ENCODE data around the gene PRR7. TPM values are rescaled to one million over a fixed set of nuclear protein-coding genes. Genes with fewer than 3 reads are reported as not detected.

PRR7 gene
- polyA plus RNA-seq, 1 donor from 2014 or later, result 46.6 TPM

DNA sequence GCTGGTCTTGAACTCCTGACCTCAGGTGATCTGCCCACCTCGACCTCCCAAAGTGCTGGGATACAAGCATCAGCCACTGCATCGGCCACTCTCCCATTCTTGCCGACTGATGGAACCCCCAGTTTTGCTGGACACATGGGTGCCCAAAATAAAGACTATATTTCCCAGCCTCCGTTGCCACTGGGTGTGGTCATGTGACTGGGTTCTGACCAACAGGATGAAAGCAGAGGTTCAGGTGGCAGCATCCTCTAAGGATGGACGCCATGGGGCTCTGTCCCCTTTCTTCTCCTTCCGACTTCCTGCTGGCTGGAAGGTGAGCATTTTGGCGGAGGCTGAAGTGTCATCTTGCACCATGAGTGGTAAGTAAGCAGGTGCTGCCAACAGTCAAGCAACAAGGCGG, 40.5 kb downstream of the PRR7 start:
- no peaks in the 10 kb centered on the region for H4K20me1 ChIP-seq (ENCODE audit: insufficient read depth)
- no peak overlapping the region for H3K4me3 ChIP-seq (ENCODE audit: low read length)
- no peaks in the 10 kb centered on the region for H3K79me2 ChIP-seq (replicated peaks; ENCODE audit: insufficient read depth, low read length)
- no peak for TF ChIP-seq TAF1 (IDR thresholded peaks at IDR 0.05; ENCODE audit: low read depth)
- no peak for TF ChIP-seq EZH2 (IDR thresholded peaks at IDR 0.05; ENCODE audit: borderline replicate concordance, insufficient read depth, low read length, poor library complexity, severe bottlenecking)
- TF ChIP-seq, protein P1, sequence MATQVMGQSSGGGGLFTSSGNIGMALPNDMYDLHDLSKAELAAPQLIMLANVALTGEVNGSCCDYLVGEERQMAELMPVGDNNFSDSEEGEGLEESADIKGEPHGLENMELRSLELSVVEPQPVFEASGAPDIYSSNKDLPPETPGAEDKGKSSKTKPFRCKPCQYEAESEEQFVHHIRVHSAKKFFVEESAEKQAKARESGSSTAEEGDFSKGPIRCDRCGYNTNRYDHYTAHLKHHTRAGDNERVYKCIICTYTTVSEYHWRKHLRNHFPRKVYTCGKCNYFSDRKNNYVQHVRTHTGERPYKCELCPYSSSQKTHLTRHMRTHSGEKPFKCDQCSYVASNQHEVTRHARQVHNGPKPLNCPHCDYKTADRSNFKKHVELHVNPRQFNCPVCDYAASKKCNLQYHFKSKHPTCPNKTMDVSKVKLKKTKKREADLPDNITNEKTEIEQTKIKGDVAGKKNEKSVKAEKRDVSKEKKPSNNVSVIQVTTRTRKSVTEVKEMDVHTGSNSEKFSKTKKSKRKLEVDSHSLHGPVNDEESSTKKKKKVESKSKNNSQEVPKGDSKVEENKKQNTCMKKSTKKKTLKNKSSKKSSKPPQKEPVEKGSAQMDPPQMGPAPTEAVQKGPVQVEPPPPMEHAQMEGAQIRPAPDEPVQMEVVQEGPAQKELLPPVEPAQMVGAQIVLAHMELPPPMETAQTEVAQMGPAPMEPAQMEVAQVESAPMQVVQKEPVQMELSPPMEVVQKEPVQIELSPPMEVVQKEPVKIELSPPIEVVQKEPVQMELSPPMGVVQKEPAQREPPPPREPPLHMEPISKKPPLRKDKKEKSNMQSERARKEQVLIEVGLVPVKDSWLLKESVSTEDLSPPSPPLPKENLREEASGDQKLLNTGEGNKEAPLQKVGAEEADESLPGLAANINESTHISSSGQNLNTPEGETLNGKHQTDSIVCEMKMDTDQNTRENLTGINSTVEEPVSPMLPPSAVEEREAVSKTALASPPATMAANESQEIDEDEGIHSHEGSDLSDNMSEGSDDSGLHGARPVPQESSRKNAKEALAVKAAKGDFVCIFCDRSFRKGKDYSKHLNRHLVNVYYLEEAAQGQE (IDR thresholded peaks at IDR 0.05; ENCODE audit: borderline replicate concordance), result no peak
- no peak for TF ChIP-seq SMC3 (conservative IDR thresholded peaks at IDR 0.05; ENCODE audit: poor library complexity)
- no peak for TF ChIP-seq POLR2AphosphoS5 (IDR thresholded peaks at IDR 0.05)
- no peak for TF ChIP-seq EP300 (conservative IDR thresholded peaks at IDR 0.05; ENCODE audit: poor library complexity, severe bottlenecking)
- no peak for TF ChIP-seq RAD21 (conservative IDR thresholded peaks at IDR 0.05)
- no peak for TF ChIP-seq CTCF (IDR thresholded peaks at IDR 0.05; ENCODE audit: poor library complexity, severe bottlenecking)
- no peak for TF ChIP-seq MXI1 (conservative IDR thresholded peaks at IDR 0.05; ENCODE audit: poor library complexity, severe bottlenecking)
- no peak overlapping the region for H3K4me2 ChIP-seq (ENCODE audit: low read length)
- no peak overlapping the region for H3K27ac ChIP-seq (ENCODE audit: low read length)
- H3K9me3 ChIP-seq (ENCODE audit: low read length), result no peaks in the 10 kb centered on the region
- no peak overlapping the region for H2AFZ ChIP-seq (ENCODE audit: low read depth, low read length)
- no peaks in the 10 kb centered on the region for H3K27me3 ChIP-seq (ENCODE audit: insufficient read depth, low read depth, low read length)
- H3K36me3 ChIP-seq (ENCODE audit: insufficient read depth, low read length), result no peaks in the 10 kb centered on the region
- no peak overlapping the region for H3K9ac ChIP-seq (ENCODE audit: low read length)
- no peaks in the 10 kb centered on the region for H3K9me2 ChIP-seq (ENCODE audit: insufficient read depth, low read length)
- no peaks in the 10 kb centered on the region for H3F3A ChIP-seq (ENCODE audit: insufficient read depth, low read length, poor library complexity, severe bottlenecking)

DNA sequence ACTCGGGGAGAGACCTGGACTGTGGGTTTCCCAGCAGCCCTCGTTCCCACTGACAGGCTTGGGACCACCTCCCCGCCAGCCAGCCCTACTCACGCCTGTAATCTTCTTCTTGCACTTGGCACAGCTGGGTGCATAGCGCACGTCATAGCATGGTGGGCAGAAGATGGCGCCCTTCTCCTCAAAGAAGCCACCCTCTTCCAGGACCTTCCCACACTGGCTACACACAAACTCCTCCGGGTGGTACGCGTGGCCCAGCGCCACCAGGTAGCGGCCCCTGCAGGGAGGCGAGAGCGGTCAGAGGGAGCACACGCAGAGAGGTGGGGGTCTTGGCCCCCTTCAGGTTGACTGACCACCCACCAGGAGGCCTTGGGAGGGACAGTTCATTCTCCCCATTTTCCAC, 41.4 kb downstream of the PRR7 start:
- no peak overlapping the region for H3K4me2 ChIP-seq (ENCODE audit: low read length)
- no peaks in the 10 kb centered on the region for H3K79me2 ChIP-seq (replicated peaks; ENCODE audit: insufficient read depth, low read length)

More for the DNA sequence above, 41.4 kb downstream of the PRR7 start:
- Histone ChIP-seq H3K9me2 (ENCODE audit: insufficient read depth, low read length) (no peaks in the 10 kb centered on the region), H3K9ac (ENCODE audit: low read length) (no peak overlapping the region), H3K9me3 (ENCODE audit: low read length) (no peaks in the 10 kb centered on the region), H3F3A (ENCODE audit: insufficient read depth, low read length, poor library complexity, severe bottlenecking) (no peaks in the 10 kb centered on the region), H3K4me3 (ENCODE audit: low read length) (no peak overlapping the region), H3K27me3 (ENCODE audit: insufficient read depth, low read depth, low read length) (no peaks in the 10 kb centered on the region), H3K27ac (ENCODE audit: low read length) (no peak overlapping the region), H4K20me1 (ENCODE audit: insufficient read depth) (no peaks in the 10 kb centered on the region), H3K36me3 (ENCODE audit: insufficient read depth, low read length) (no peaks in the 10 kb centered on the region), H2AFZ (ENCODE audit: low read depth, low read length) (no peak overlapping the region)
- no peak for TF ChIP-seq EP300 (conservative IDR thresholded peaks at IDR 0.05; ENCODE audit: poor library complexity, severe bottlenecking)
- peak; percentile 16 for TF ChIP-seq CTCF (IDR thresholded peaks at IDR 0.05; ENCODE audit: poor library complexity, severe bottlenecking)
